Measurements from ENCODE around the gene ZNF26.
"Not testable (repeated sequence)": the region's sequence is repeated elsewhere in the genome, so short reads cannot be mapped to it uniquely, and the experiment has no call there.

The ZNF26 gene

GRCh38 chr12:132986001-132986884, at the start of gene ZNF26:
Gene ZNF26, plus strand, starts transcription at chr12:132986367. Its CDS starts 474 bp downstream, at chr12:132986841.
- DNase-seq: peak; percentile 86 to 92

- not testable (repeated sequence) for DNase-seq
Observed at GRCh38 chr12:132936921-132937320, 49.2 kb upstream of the ZNF26 start.

- DNase-seq: no peak
Observed at GRCh38 chr12:132937476-132937875, 48.7 kb upstream of the ZNF26 start.

GRCh38 chr12:132938807-132939206, 47.4 kb upstream of the ZNF26 start:
- not testable (repeated sequence) for DNase-seq

GRCh38 chr12:132940071-132940719, 46.0 kb upstream of the ZNF26 start:
- DNase-seq: no peak

- no peak for DNase-seq
Observed at GRCh38 chr12:132941336-132941954, 44.7 kb upstream of the ZNF26 start.

GRCh38 chr12:132942611-132943010, 43.6 kb upstream of the ZNF26 start:
- DNase-seq: no peak

- DNase-seq: no peak
Observed at GRCh38 chr12:132945806-132946205, 40.4 kb upstream of the ZNF26 start.

GRCh38 chr12:132946246-132946820, 39.8 kb upstream of the ZNF26 start:
- DNase-seq: no peak

GRCh38 chr12:132948146-132949066, 37.8 kb upstream of the ZNF26 start:
- DNase-seq: no peak

- no peak for DNase-seq
Observed at GRCh38 chr12:132949936-132950837, 36.0 kb upstream of the ZNF26 start.

GRCh38 chr12:132950844-132951535, 35.2 kb upstream of the ZNF26 start:
- no peak for DNase-seq

GRCh38 chr12:132951649-132952048, 34.5 kb upstream of the ZNF26 start:
- DNase-seq: no peak

GRCh38 chr12:132952371-132953162, 33.6 kb upstream of the ZNF26 start:
- DNase-seq: no peak

- no peak for DNase-seq
Observed at GRCh38 chr12:132953163-132953425, 33.1 kb upstream of the ZNF26 start.

GRCh38 chr12:132953771-132954170, 32.4 kb upstream of the ZNF26 start:
- no peak for DNase-seq

GRCh38 chr12:132954471-132955048, 31.6 kb upstream of the ZNF26 start:
- DNase-seq: no peak

GRCh38 chr12:132955094-132956010, 30.8 kb upstream of the ZNF26 start:
- no peak for DNase-seq
